H9 (cell line): ENCODE results near the gene MAP2K2. TPM values are rescaled to one million over a fixed set of nuclear protein-coding genes. Genes with fewer than 3 reads are reported as not detected.

Source experiments
- DNase-seq: peaks from one replicate; pipeline ENCODE4 v3.0.0-alpha.2; 2017
- H2AFZ ChIP-seq: one replicate; pipeline ENCODE4 v1.6.1; 2013; ENCODE audit warnings: mild to moderate bottlenecking, low read length, control low read depth, moderate library complexity
- H2AK5ac ChIP-seq: 2 replicates; pipeline ENCODE4 v1.6.1; 2013; ENCODE audit warnings: low read length, control low read depth, mixed read lengths; ENCODE audit not compliant: insufficient read length
- H2BK120ac ChIP-seq: one replicate; pipeline ENCODE4 v1.6.1; 2013; ENCODE audit warnings: low read depth, mild to moderate bottlenecking, low read length, control low read depth, inconsistent platforms; ENCODE audit not compliant: poor library complexity, severe bottlenecking
- H2BK12ac ChIP-seq: 2 replicates; pipeline ENCODE4 v1.6.1; 2013; ENCODE audit warnings: low read length, control low read depth, mixed read lengths, low read depth; ENCODE audit not compliant: insufficient read length
- H2BK15ac ChIP-seq: 2 replicates; pipeline ENCODE4 v1.6.1; 2013; ENCODE audit warnings: low read depth, low read length, control low read depth
- H2BK20ac ChIP-seq: one replicate; pipeline ENCODE4 v1.6.1; 2013; ENCODE audit warnings: low read depth, mild to moderate bottlenecking, low read length, control low read depth, inconsistent platforms; ENCODE audit not compliant: poor library complexity, severe bottlenecking
- H2BK5ac ChIP-seq: 2 replicates; pipeline ENCODE4 v1.6.1; 2013; ENCODE audit warnings: low read length, control low read depth, mixed read lengths; ENCODE audit not compliant: insufficient read length
- H3K14ac ChIP-seq: 2 replicates; pipeline ENCODE4 v1.6.1; 2013; ENCODE audit warnings: low read length, control low read depth; ENCODE audit not compliant: insufficient read depth
- H3K18ac ChIP-seq: 2 replicates; pipeline ENCODE4 v1.6.1; 2013; ENCODE audit warnings: low read depth, mild to moderate bottlenecking, mixed read lengths, low read length, control low read depth; ENCODE audit not compliant: insufficient read length
- H3K23ac ChIP-seq: 2 replicates; pipeline ENCODE4 v1.6.1; 2013; ENCODE audit warnings: low read length, control low read depth, mixed read lengths, low read depth; ENCODE audit not compliant: insufficient read length
- H3K23me2 ChIP-seq: 2 replicates; pipeline ENCODE4 v1.6.1; 2013; ENCODE audit warnings: low read depth, mild to moderate bottlenecking, mixed read lengths, low read length, control low read depth; ENCODE audit not compliant: insufficient read length, poor library complexity, severe bottlenecking
- H3K27ac ChIP-seq: 2 replicates; pipeline ENCODE4 v1.5.1; 2013; ENCODE audit warnings: low read length, control low read depth, mixed read lengths, low read depth; ENCODE audit not compliant: insufficient read length
- H3K27me3 ChIP-seq: 2 replicates; pipeline ENCODE4 v1.6.1; 2013; ENCODE audit warnings: low read length, control low read depth, inconsistent platforms; ENCODE audit not compliant: insufficient read depth
- H3K4ac ChIP-seq: 2 replicates; pipeline ENCODE4 v1.6.1; 2013; ENCODE audit warnings: low read depth, mild to moderate bottlenecking, control low read depth, inconsistent platforms, low read length, moderate library complexity
- H3K4me1 ChIP-seq: 2 replicates; pipeline ENCODE4 v1.6.1; 2013; ENCODE audit warnings: low read length, control low read depth, inconsistent platforms; ENCODE audit not compliant: insufficient read depth
- H3K4me2 ChIP-seq: 2 replicates; pipeline ENCODE4 v1.6.1; 2013; ENCODE audit warnings: low read length, control low read depth, mixed read lengths; ENCODE audit not compliant: insufficient read length, insufficient read depth
- H3K56ac ChIP-seq: 2 replicates; pipeline ENCODE4 v1.6.1; 2013; ENCODE audit warnings: low read depth, mild to moderate bottlenecking, mixed read lengths, low read length, control low read depth; ENCODE audit not compliant: insufficient read length
- H3K79me1 ChIP-seq: 2 replicates; pipeline ENCODE4 v1.6.1; 2013; ENCODE audit warnings: low read depth, mild to moderate bottlenecking, moderate library complexity, low read length, control low read depth, inconsistent platforms; ENCODE audit not compliant: insufficient read depth, poor library complexity, severe bottlenecking
- H3K79me2 ChIP-seq: 2 replicates; pipeline ENCODE4 v1.6.1; 2013; ENCODE audit warnings: low read length, control low read depth, inconsistent platforms; ENCODE audit not compliant: insufficient read depth
- H3K9ac ChIP-seq: 2 replicates; pipeline ENCODE4 v1.6.1; 2013; ENCODE audit warnings: low read length, control low read depth, mixed read lengths; ENCODE audit not compliant: insufficient read length; ENCODE audit errors: extremely low read depth
- H3K9me3 ChIP-seq: one replicate; pipeline ENCODE4 v1.6.1; 2013; ENCODE audit warnings: low read depth, low read length, inconsistent platforms; ENCODE audit not compliant: control insufficient read depth
- H3T11ph ChIP-seq: one replicate; pipeline ENCODE4 v1.6.1; 2013; ENCODE audit warnings: mild to moderate bottlenecking, low read length, control low read depth, inconsistent platforms
- H4K20me1 ChIP-seq: one replicate; pipeline ENCODE4 v1.6.1; 2013; ENCODE audit not compliant: control insufficient read depth, insufficient read length, insufficient read depth
- H4K5ac ChIP-seq: 2 replicates; pipeline ENCODE4 v1.6.1; 2013; ENCODE audit warnings: low read depth, mild to moderate bottlenecking, mixed read lengths, low read length, control low read depth; ENCODE audit not compliant: insufficient read length
- H4K8ac ChIP-seq: replicated peaks from 2 replicates; pipeline ENCODE4 v1.6.1; 2013; ENCODE audit warnings: low read length, control low read depth, mixed read lengths, low read depth; ENCODE audit not compliant: insufficient read length
- H4K91ac ChIP-seq: 2 replicates; pipeline ENCODE4 v1.6.1; 2013; ENCODE audit warnings: low read depth, mild to moderate bottlenecking, moderate library complexity, mixed read lengths, low read length, control low read depth; ENCODE audit not compliant: insufficient read length
- H3K27ac Mint-ChIP-seq, 3 experiments: 2 replicates in 2 of 3; 3 replicates in 1 of 3; pipeline ENCODE4 v1.8.0; 2020 to 2021; ENCODE audit warnings: mixed read lengths in 3 of 3, mild to moderate bottlenecking in 1 of 3, moderate library complexity in 1 of 3
- H3K27me3 Mint-ChIP-seq: 2 replicates; pipeline ENCODE4 v1.8.0; 2021; ENCODE audit warnings: low read depth, mild to moderate bottlenecking, moderate library complexity, mixed read lengths
- H3K36me3 Mint-ChIP-seq, 3 experiments: 2 replicates in 2 of 3; 3 replicates in 1 of 3; pipeline ENCODE4 v1.8.0; 2020 to 2021; ENCODE audit warnings: low read depth in 3 of 3, mixed read lengths in 3 of 3; ENCODE audit not compliant: insufficient read depth in 1 of 3
- H3K4me1 Mint-ChIP-seq, 2 experiments: 2 replicates each; pipeline ENCODE4 v1.8.0; 2020; ENCODE audit warnings: mixed read lengths in 2 of 2
- H3K4me3 Mint-ChIP-seq, 2 experiments: 2 replicates in 1 of 2; 3 replicates in 1 of 2; pipeline ENCODE4 v1.8.0; 2020 to 2021; ENCODE audit warnings: mild to moderate bottlenecking in 2 of 2, mixed read lengths in 2 of 2, moderate library complexity in 1 of 2
- H3K9me3 Mint-ChIP-seq, 2 experiments: 2 replicates in 1 of 2; 3 replicates in 1 of 2; pipeline ENCODE4 v1.8.0; 2020; ENCODE audit warnings: mild to moderate bottlenecking in 2 of 2, mixed read lengths in 2 of 2, moderate library complexity in 1 of 2
- CTCF ChIP-seq: fragments of 200-600 bp; sonication (generic); conservative IDR thresholded peaks from 3 replicates; pipeline ENCODE4 v1.8.0; 2021; ENCODE audit warnings: antibody characterized with exemption, mild to moderate bottlenecking
- WGBS: extraction: QIAGEN DNeasy Blood & Tissue Kit; methylation state at CpG from one replicate; pipeline ENCODE4 v1.1.7; 2013; ENCODE audit warnings: missing lambda C conversion rate, low lambda C conversion rate, mixed read lengths; ENCODE audit not compliant: insufficient read length; ENCODE audit errors: extremely low coverage; 5-methylcytosine and 5-hydroxymethylcytosine counted together
- total RNA-seq: library from RNA; stranded (reverse); gene quantifications from 2 replicates; pipeline ENCODE4 v1.2.1, GENCODE V29; 2021

MAP2K2 gene
- total RNA-seq, 1 experiment from 2014 or later, result 167 TPM

- H3K14ac ChIP-seq, result no peak overlapping the region
- H3K79me1 ChIP-seq, result no peaks in the 10 kb centered on the region
- peaks cover 7 to 23% (median 22%) of the 10 kb centered on the region in 3 experiments; a peak in 6 of 7 replicates for H3K36me3 Mint-ChIP-seq
- H2BK15ac ChIP-seq, result no peak overlapping the region
- no peak overlapping the region for H2AK5ac ChIP-seq
- no peaks in the 10 kb centered on the region for H3K4me1 ChIP-seq
- H3K27me3 ChIP-seq, result no peaks in the 10 kb centered on the region
- H3K4ac ChIP-seq, result no peak overlapping the region
- no peaks in the 10 kb centered on the region for H3K9me3 ChIP-seq
- no peaks in the 10 kb centered on the region for H3K9me3 Mint-ChIP-seq
- no peak overlapping the region for H3K18ac ChIP-seq
- TF ChIP-seq CTCF, result no peak
- H3K27ac Mint-ChIP-seq, result no peak overlapping the region
- H3K4me2 ChIP-seq, result no peak overlapping the region
- H2BK5ac ChIP-seq, result no peak overlapping the region
- no peak for DNase-seq
- no peak overlapping the region for H3K4me3 Mint-ChIP-seq
- H3K27me3 Mint-ChIP-seq, result no peaks in the 10 kb centered on the region
- H3K79me2 ChIP-seq, result no peaks in the 10 kb centered on the region
- no peak overlapping the region for H3K23ac ChIP-seq
- H3K27ac ChIP-seq, result no peak overlapping the region
- no peak overlapping the region for H2AFZ ChIP-seq
- H3K23me2 ChIP-seq, result no peaks in the 10 kb centered on the region
- H2BK20ac ChIP-seq, result no peak overlapping the region
- no peak overlapping the region for H3K56ac ChIP-seq
- H4K20me1 ChIP-seq, result no peaks in the 10 kb centered on the region
- no peak overlapping the region for H2BK12ac ChIP-seq
- H3K9ac ChIP-seq, result no peak overlapping the region
- H4K91ac ChIP-seq, result no peak overlapping the region
- no peak overlapping the region for H4K5ac ChIP-seq
- WGBS, result no CpG with 5 or more reads among the region's 26 CpGs
- H4K8ac ChIP-seq, result no peak overlapping the region
- no peak overlapping the region for H2BK120ac ChIP-seq
- no peak overlapping the region for H3T11ph ChIP-seq
- 0 out of 4 replicates have a peak, but pooled peaks cover 0 to 4% of the 10 kb centered on the region in 2 experiments for H3K4me1 Mint-ChIP-seq
These were observed 34.5 kb downstream of the MAP2K2 start for GRCh38 chr19:4089400-4089908.
